HCT116 (cell line): ENCODE data around the gene REXO5. TPM values are rescaled to one million over a fixed set of nuclear protein-coding genes. Genes with fewer than 3 reads are reported as not detected.

ENCODE experiments used
- ATAC-seq: fragments of 200-7000 bp; cut with Tn5 transposase; 2 replicates; pipeline ENCODE4 v1.9.1; 2020; ENCODE audit warnings: mild to moderate bottlenecking, moderate library complexity
- BruUV-seq: library from RNA; stranded (reverse); fragments of 400-500 nt; replicated peaks from 2 replicates; lab custom pipeline; 2021; lab: Mats Ljungman, UMichigan
- CTCF ChIA-PET: fragments of 300-600 bp; sonication (Branson Sonifier 250); formaldehyde crosslinking; loops from one replicate; lab custom pipeline; 2021; ENCODE audit warnings: antibody characterized with exemption; lab: Charles Lee
- POLR2A ChIA-PET: fragments of 300-600, 350-600 bp; sonication (Branson Sonifier 250); formaldehyde crosslinking; loops from one replicate; lab custom pipeline; 2021; ENCODE audit warnings: antibody characterized with exemption; lab: Charles Lee
- RAD21 ChIA-PET, 2 experiments: fragments of 300-600 bp; sonication (Branson Sonifier 250); formaldehyde crosslinking; loops; one replicate each; lab custom pipeline; 2023; ENCODE audit warnings: low total read pairs in 2 of 2; ENCODE audit not compliant: uncharacterized antibody in 2 of 2, unreplicated experiment in 2 of 2, low non-redundant PET in 1 of 2; lab: Charles Lee
- DNase-seq: peaks from one replicate; pipeline ENCODE4 v3.0.0-alpha.2; 2010; ENCODE audit warnings: low read depth, low spot score
- H2AFZ ChIP-seq: fragments of 200-600 bp; shearing (Covaris generic), sonication (generic); 2 replicates; pipeline ENCODE4 v1.6.1; 2017; ENCODE audit warnings: low read depth, mixed run types, mixed read lengths, antibody characterized with exemption, low read length; ENCODE audit not compliant: poor library complexity, severe bottlenecking
- H3K27ac ChIP-seq: 2 replicates; pipeline ENCODE4 v1.5.1; 2012; ENCODE audit warnings: low read depth, low read length
- H3K27me3 ChIP-seq: fragments of 200-600 bp; sonication (generic); 2 replicates; pipeline ENCODE4 v1.6.1; 2016; ENCODE audit warnings: mixed run types, low read length, mixed read lengths; ENCODE audit not compliant: insufficient read depth
- H3K36me3 ChIP-seq, 2 experiments: fragments of 200-500 bp in 1 of 2; fragments of 200-600 bp in 1 of 2; sonication (Bioruptor generic) in 1 of 2; sonication (generic) in 1 of 2; 2 replicates each; pipeline versions ENCODE4 v1.5.1 to v1.6.1; 2014 to 2016; ENCODE audit warnings: low read length in 2 of 2, inconsistent platforms in 1 of 2, mixed read lengths in 1 of 2, mixed run types in 1 of 2; ENCODE audit not compliant: insufficient read depth in 2 of 2, control insufficient read depth in 1 of 2
- H3K4me1 ChIP-seq, 2 experiments: fragments of 200-600 bp in 1 of 2; sonication (generic) in 1 of 2; 2 replicates each; pipeline versions ENCODE4 v1.5.1 to v1.6.1; 2012 to 2017; ENCODE audit warnings: low read length in 2 of 2, inconsistent platforms in 1 of 2, mild to moderate bottlenecking in 1 of 2, mixed read lengths in 1 of 2, mixed run types in 1 of 2, moderate library complexity in 1 of 2; ENCODE audit not compliant: insufficient read depth in 2 of 2, control insufficient read depth in 1 of 2
- H3K4me2 ChIP-seq: fragments of 200-600 bp; sonication (generic); 2 replicates; pipeline ENCODE4 v1.6.1; 2017; ENCODE audit warnings: mixed run types, low read length, mixed read lengths
- H3K4me3 ChIP-seq, 2 experiments: fragments of 200-600 bp in 1 of 2; sonication (generic) in 1 of 2; replicated peaks in 1 of 2; 2 replicates each; pipeline ENCODE4 v1.5.1; 2011 to 2016; ENCODE audit warnings: low read length in 2 of 2, control low read depth in 1 of 2, low read depth in 1 of 2, mild to moderate bottlenecking in 1 of 2, mixed read lengths in 1 of 2, mixed run types in 1 of 2
- H3K79me2 ChIP-seq: fragments of 200-600 bp; sonication (generic); 2 replicates; pipeline ENCODE4 v1.6.1; 2017; ENCODE audit warnings: mild to moderate bottlenecking, mixed run types, low read length, moderate library complexity, mixed read lengths; ENCODE audit not compliant: insufficient read depth
- H3K9ac ChIP-seq: fragments of 200-600 bp; sonication (generic); 2 replicates; pipeline ENCODE4 v1.6.1; 2016; ENCODE audit warnings: low read length, mixed read lengths
- H3K9me2 ChIP-seq: fragments of 200-600 bp; sonication (generic), shearing (Covaris generic); 2 replicates; pipeline ENCODE4 v1.6.1; 2017; ENCODE audit warnings: mixed run types, mild to moderate bottlenecking, moderate library complexity; ENCODE audit not compliant: insufficient read depth
- H3K9me3 ChIP-seq, 2 experiments: fragments of 200-500 bp in 1 of 2; fragments of 200-600 bp in 1 of 2; sonication (Bioruptor generic) in 1 of 2; sonication (generic) in 1 of 2; 2 replicates each; pipeline ENCODE4 v1.6.1; 2014 to 2017; ENCODE audit warnings: low read length in 2 of 2, mixed read lengths in 2 of 2, inconsistent platforms in 1 of 2, low read depth in 1 of 2, mild to moderate bottlenecking in 1 of 2, mixed run types in 1 of 2, moderate library complexity in 1 of 2; ENCODE audit not compliant: control insufficient read depth in 1 of 2, insufficient read depth in 1 of 2
- H4K20me1 ChIP-seq: fragments of 200-600 bp; sonication (generic), shearing (Covaris generic); 2 replicates; pipeline ENCODE4 v1.6.1; 2017; ENCODE audit warnings: mixed run types, mild to moderate bottlenecking, moderate library complexity; ENCODE audit not compliant: insufficient read depth
- CEBPB ChIP-seq: IDR thresholded peaks from 2 replicates; pipeline ENCODE4 v1.6.1; 2012; ENCODE audit warnings: low read depth
- EZH2phosphoT487 ChIP-seq: fragments of 200-600 bp; IDR thresholded peaks from 2 replicates; pipeline ENCODE4 v1.6.1; 2018; ENCODE audit warnings: antibody characterized with exemption, borderline replicate concordance
- JUND ChIP-seq: IDR thresholded peaks from 2 replicates; pipeline ENCODE4 v1.6.1; 2012
- POLR2A ChIP-seq: IDR thresholded peaks from 2 replicates; pipeline ENCODE4 v1.7.0; 2011; ENCODE audit warnings: borderline replicate concordance; ENCODE audit not compliant: insufficient read depth, insufficient read length; ENCODE audit errors: extremely low read depth
- POLR2AphosphoS5 ChIP-seq: IDR thresholded peaks from 2 replicates; pipeline ENCODE4 v1.6.1; 2011; ENCODE audit warnings: mild to moderate bottlenecking, low read depth, low read length, moderate library complexity
- SP1 ChIP-seq: IDR thresholded peaks from 2 replicates; pipeline ENCODE4 v1.6.1; 2012; ENCODE audit warnings: low read depth
- SRF ChIP-seq: IDR thresholded peaks from 2 replicates; pipeline ENCODE4 v1.6.1; 2012; ENCODE audit warnings: low read depth
- TCF7L2 ChIP-seq: IDR thresholded peaks from 2 replicates; pipeline ENCODE4 v1.7.0; 2011; ENCODE audit warnings: borderline replicate concordance, inconsistent platforms; ENCODE audit not compliant: insufficient read depth, insufficient read length; ENCODE audit errors: extremely low read depth
- ZFX ChIP-seq: fragments of 450-650 bp; IDR thresholded peaks from 2 replicates; pipeline ENCODE4 v1.6.1; 2017
- ZNF274 ChIP-seq: fragments of 200-500 bp; sonication (Bioruptor generic); IDR thresholded peaks from 2 replicates; pipeline ENCODE4 v1.6.1; 2014; ENCODE audit warnings: mild to moderate bottlenecking, low read depth, low read length, inconsistent platforms
- intact Hi-C: fragments of 100-400 bp; cut with micrococcal nuclease; formaldehyde crosslinking; loops from 2 replicates; pipeline ENCODE4 v1.10.0; 2022
- total RNA-seq: library from RNA; stranded (reverse); gene quantifications from one replicate; pipeline ENCODE4 v1.2.1, GENCODE V29; 2021; ENCODE audit not compliant: unreplicated experiment

The REXO5 gene
- total RNA-seq, 1 experiment from 2014 or later, result 10.5 TPM

DNA sequence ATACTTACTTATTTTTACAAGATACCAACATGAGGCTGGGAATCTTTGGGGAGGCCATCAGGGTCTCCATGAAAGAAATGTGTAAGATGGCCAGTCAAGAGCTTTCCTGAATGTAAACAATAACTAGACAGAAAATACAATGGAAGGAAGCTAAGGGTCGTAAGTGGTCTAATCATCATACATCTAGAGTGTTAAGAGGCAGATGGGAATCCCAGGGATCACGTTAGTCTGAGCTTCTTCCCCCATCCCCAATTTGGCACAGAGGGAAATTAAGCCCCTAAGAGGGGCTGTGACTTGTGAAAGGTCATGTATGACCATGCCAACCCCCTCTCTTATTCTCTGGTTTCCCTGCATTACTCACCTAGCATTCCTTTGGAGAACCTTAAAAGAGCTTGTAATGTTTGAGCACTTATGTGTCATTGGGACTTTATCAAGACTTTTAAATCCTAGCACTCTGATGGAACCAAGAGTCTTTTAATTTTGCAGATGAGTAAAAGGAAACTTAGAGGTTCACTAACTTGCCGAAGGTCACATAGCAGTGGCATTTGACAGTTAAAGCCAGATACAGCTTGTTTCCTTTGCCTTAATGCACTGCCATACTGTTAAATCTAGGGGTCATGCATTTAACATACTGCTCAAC is 47.8 kb downstream of the REXO5 start:
- TF ChIP-seq CEBPB (no peak), ZNF274 (no peak), TCF7L2 (no peak), EZH2phosphoT487 (no peak), POLR2A (no peak), SRF (no peak), JUND (no peak), POLR2AphosphoS5 (no peak), SP1 (no peak)
- Histone ChIP-seq H3K79me2 (no peaks in the 10 kb centered on the region), H3K4me3 (no peak overlapping the region), H3K4me2 (no peak overlapping the region), H3K4me1 (peaks cover 19 to 22% of the 10 kb centered on the region in 2 experiments), H3K9me2 (no peaks in the 10 kb centered on the region), H3K36me3 (peaks cover 5 to 6% of the 10 kb centered on the region in 2 experiments; a peak in 2 of 4 replicates), H3K9me3 (no peaks in the 10 kb centered on the region), H3K27ac (no peak overlapping the region), H4K20me1 (no peaks in the 10 kb centered on the region), H3K27me3 (no peaks in the 10 kb centered on the region), H2AFZ (no peak overlapping the region), H3K9ac (no peak overlapping the region)
- intact Hi-C loops, result loop anchor here (5.0 kb wide), 3 partner anchors 48 to 1823 kb away; partner anchors contain the start of genes DCUN1D3, LDAF1 and LYRM1
- ATAC-seq (no peak), DNase-seq (no peak)
- ChIA-PET POLR2A (no interaction called here), CTCF (interaction anchor here (0.8 kb wide), 1 partner anchor 27 kb away, joined by 3 read pairs; no protein-coding TSS in a partner anchor), RAD21 (no interaction called here)
- no TSS peak for BruUV-seq

GRCh38 chr16:20854963-20855362 is 48.6 kb downstream of the REXO5 start:
- DNase-seq (no peak), ATAC-seq (no peak)
- H3K9me2 ChIP-seq, result no peaks in the 10 kb centered on the region
- ChIA-PET CTCF (no interaction called here), POLR2A (no interaction called here), RAD21 (no interaction called here)
- no peak overlapping the region for H2AFZ ChIP-seq
- H3K79me2 ChIP-seq, result no peaks in the 10 kb centered on the region
- no TSS peak for BruUV-seq
- no peak for TF ChIP-seq EZH2phosphoT487
- no peak for TF ChIP-seq ZFX
- no peak for TF ChIP-seq CEBPB
- no peak for TF ChIP-seq JUND
- intact Hi-C loops, result loop anchor here (5.0 kb wide), 3 partner anchors 47 to 1822 kb away; partner anchors contain the start of genes DCUN1D3, LDAF1 and LYRM1
- H3K4me3 ChIP-seq, result no peak overlapping the region
- H3K36me3 ChIP-seq, result peaks cover 5 to 13% of the 10 kb centered on the region in 2 experiments; a peak in 3 of 4 replicates
- no peaks in the 10 kb centered on the region for H4K20me1 ChIP-seq
- H3K4me1 ChIP-seq, result peaks cover 19 to 22% of the 10 kb centered on the region in 2 experiments
- H3K27ac ChIP-seq, result no peak overlapping the region
- H3K27me3 ChIP-seq, result no peaks in the 10 kb centered on the region
- no peaks in the 10 kb centered on the region for H3K9me3 ChIP-seq
- H3K9ac ChIP-seq, result no peak overlapping the region
- no peak overlapping the region for H3K4me2 ChIP-seq
